K562 (cell line): Measurements from ENCODE around the gene SYVN1. TPM values are rescaled to one million over a fixed set of nuclear protein-coding genes. Genes with fewer than 3 reads are reported as not detected.

Experiments used
- C11orf30 ChIP-seq: fragments of 450-650 bp; IDR thresholded peaks from 2 replicates; pipeline ENCODE4 v1.6.1; 2016; ENCODE audit warnings: low read depth, mild to moderate bottlenecking
- CBX1 ChIP-seq: sonication (generic); IDR thresholded peaks from 2 replicates; pipeline ENCODE4 v1.6.1; 2016; ENCODE audit warnings: antibody characterized with exemption, low read depth, mild to moderate bottlenecking
- CBX8 ChIP-seq: fragments of 200-600 bp; sonication (generic); IDR thresholded peaks from 2 replicates; pipeline ENCODE4 v1.6.1; 2012; ENCODE audit warnings: borderline replicate concordance, mixed run types, low read depth, mild to moderate bottlenecking, moderate library complexity, mixed read lengths, low read length, control low read depth, inconsistent platforms; ENCODE audit not compliant: poor library complexity, severe bottlenecking; ENCODE audit errors: extremely low read depth
- CEBPB ChIP-seq: fragments of 450-650 bp; IDR thresholded peaks from 2 replicates; pipeline ENCODE4 v1.6.1; 2016; ENCODE audit warnings: missing genetic modification characterization, missing compliant biosample characterization
- CHCHD3 ChIP-seq: fragments of 250-450 bp; sonication (Bioruptor Pico); IDR thresholded peaks from 2 replicates; pipeline ENCODE4 v2.1.2; 2022; ENCODE audit warnings: mild to moderate bottlenecking
- CTBP1 ChIP-seq: fragments of 450-650 bp; IDR thresholded peaks from 2 replicates; pipeline ENCODE4 v1.6.1; 2016; ENCODE audit warnings: borderline replicate concordance
- ETV1 ChIP-seq: fragments of 450-650 bp; conservative IDR thresholded peaks from 2 replicates; pipeline ENCODE4 v1.6.1; 2016; ENCODE audit warnings: missing genetic modification characterization, control low read depth, low read depth, missing compliant biosample characterization
- GATAD2A ChIP-seq: fragments of 450-650 bp; IDR thresholded peaks from 2 replicates; pipeline ENCODE4 v1.6.1; 2017
- KDM4B ChIP-seq, 2 experiments: fragments of 450-650 bp in 1 of 2; sonication (generic) in 1 of 2; IDR thresholded peaks; 2 replicates each; pipeline ENCODE4 v1.6.1; 2016 to 2017; ENCODE audit warnings: borderline replicate concordance in 2 of 2, antibody characterized with exemption in 1 of 2, low read depth in 1 of 2, mild to moderate bottlenecking in 1 of 2
- MAFF ChIP-seq: IDR thresholded peaks from 2 replicates; pipeline ENCODE4 v1.6.1; 2012; ENCODE audit warnings: low read length, improper control_type of control experiment
- NFIC ChIP-seq: fragments of 450-650 bp; IDR thresholded peaks from 2 replicates; pipeline ENCODE4 v1.6.1; 2017; ENCODE audit warnings: mild to moderate bottlenecking, inconsistent platforms
- NUFIP1 ChIP-seq: fragments of 450-650 bp; IDR thresholded peaks from 2 replicates; pipeline ENCODE4 v1.6.1; 2018; ENCODE audit not compliant: partially characterized antibody
- PHF21A ChIP-seq: fragments of 450-650 bp; IDR thresholded peaks from 2 replicates; pipeline ENCODE4 v1.6.1; 2017; ENCODE audit warnings: low read depth, borderline replicate concordance
- RBM39 ChIP-seq: fragments of 200-400 bp; formaldehyde crosslinking; optimal IDR thresholded peaks from 2 replicates; pipeline ENCODE3; 2018; ENCODE audit warnings: low read depth, low read length
- SAFB2 ChIP-seq: fragments of 200-400 bp; formaldehyde crosslinking; IDR thresholded peaks from 2 replicates; pipeline ENCODE4 v1.6.1; 2018; ENCODE audit warnings: borderline replicate concordance, low read length, low read depth, moderate library complexity; ENCODE audit not compliant: severe bottlenecking
- ZKSCAN8 ChIP-seq: fragments of 200-800 bp; sonication (Bioruptor generic); IDR thresholded peaks from 2 replicates; pipeline ENCODE4 v1.6.1; 2016; ENCODE audit warnings: missing genetic modification characterization, missing compliant biosample characterization
- ZZZ3 ChIP-seq: fragments of 450-650 bp; IDR thresholded peaks from 2 replicates; pipeline ENCODE4 v1.6.1; 2016; ENCODE audit warnings: antibody characterized with exemption, mild to moderate bottlenecking, moderate library complexity
- polyA plus RNA-seq, 8 experiments: library from polyadenylated mRNA; depleted of rRNA in 4 of 8; stranded (reverse) in 5 of 8; unstranded in 3 of 8; fragments of >200 nt; fragmentation: Nextera tagmentation in 2 of 8; fragmentation: Illumina TruSeq in 1 of 8; extraction: Ambion mirVana in 2 of 8; extraction: Trizol in 1 of 8; gene quantifications; 2 replicates each; pipeline versions ENCODE4 v1.2.1 to v1.2.3, GENCODE V29; 2011 to 2014; ENCODE audit warnings: inconsistent platforms in 1 of 8, missing spikeins in 1 of 8
- total RNA-seq, 7 experiments: library from RNA; depleted of rRNA in 6 of 7; stranded (reverse); fragments of >200 nt in 6 of 7; fragmentation: Illumina TruSeq in 2 of 7; extraction: Trizol in 2 of 7; gene quantifications; 2 replicates each; pipeline versions ENCODE4 v1.2.1 to v1.2.3, GENCODE V29; 2011 to 2021; ENCODE audit warnings: low replicate concordance in 1 of 7
- TF ChIP-seq, protein P1 (sequence below): sonication (generic); formaldehyde crosslinking; IDR thresholded peaks from 2 replicates; pipeline ENCODE4 v1.8.0; 2022; ENCODE audit warnings: mild to moderate bottlenecking, missing genetic modification reagents
- TF ChIP-seq, protein P2 (sequence below): fragments of 450-650 bp; formaldehyde crosslinking; IDR thresholded peaks from 2 replicates; pipeline ENCODE4 v1.4.0; 2020; ENCODE audit warnings: mild to moderate bottlenecking, moderate library complexity
- TF ChIP-seq, protein P3 (sequence below), 2 experiments: fragments of 450-650 bp in 1 of 2; sonication (generic) in 1 of 2; formaldehyde crosslinking; conservative IDR thresholded peaks; 2 replicates each; pipeline versions ENCODE4 v1.4.0 to v1.8.1; 2020 to 2022; ENCODE audit warnings: mild to moderate bottlenecking in 1 of 2, missing genetic modification reagents in 1 of 2
- TF ChIP-seq, protein P4 (sequence below): sonication (generic); formaldehyde crosslinking; IDR thresholded peaks from 2 replicates; pipeline ENCODE4 v1.8.0; 2022; ENCODE audit warnings: missing genetic modification reagents, mild to moderate bottlenecking, borderline replicate concordance

The SYVN1 gene
- total and polyA plus RNA-seq, 9 of the 15 experiments (the other 6 are each of a cell fraction or from before 2014, with no cell fraction given), result 0.41 to 47.4 (median 9.9) TPM

DNA sequence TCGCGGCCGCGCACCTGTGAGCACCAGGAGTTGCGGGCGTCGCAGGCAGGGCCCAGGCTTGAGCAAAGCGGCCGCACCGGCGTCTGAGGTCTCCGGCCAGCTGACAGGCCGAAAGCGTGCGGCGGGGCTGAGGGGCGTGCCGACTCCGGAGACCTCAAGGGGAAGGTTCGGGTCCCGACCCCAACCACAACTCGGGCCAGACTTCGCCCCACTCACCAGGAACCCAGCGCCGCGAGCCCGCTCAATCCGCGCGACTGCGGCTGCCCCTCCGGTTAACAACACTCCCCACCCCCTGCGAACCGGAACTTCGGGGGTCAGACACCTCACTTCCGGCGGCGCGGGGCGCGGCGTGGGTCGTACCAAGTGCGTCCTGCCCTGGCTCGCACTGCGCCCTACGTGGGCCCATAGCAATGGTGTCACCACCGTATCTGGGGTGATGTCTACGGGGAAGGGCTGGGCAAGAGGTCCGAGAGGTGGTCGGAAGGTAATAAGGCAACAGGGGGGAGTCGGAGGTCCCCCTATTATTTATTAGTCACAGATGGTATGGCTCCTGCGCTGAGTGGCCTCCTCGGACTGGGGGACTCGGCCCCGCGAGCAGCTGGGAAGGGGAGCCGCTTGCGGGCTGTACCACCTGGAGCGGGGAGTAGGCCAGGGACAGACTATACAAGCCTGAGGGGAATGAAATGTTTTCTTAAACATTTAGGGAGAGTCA, at the start of gene SYVN1 (continued):
- TF ChIP-seq CBX8 (no peak), CHCHD3 (CRISPR knock-in tag) (no peak), NUFIP1 (peak; percentile 82), MAFF (peak; percentile 30), PHF21A (peak; percentile 73; the same call in 1 of the 2 replicates), RBM39 (no peak), ZKSCAN8 (no peak), ZZZ3 (0 out of 2 replicates have a peak, but pooled peaks have one; percentile 44), CTBP1 (peak; percentile 70), NFIC (peak; percentile 58), KDM4B (IDR thresholded peaks at IDR 0.05; ENCODE audit: borderline replicate concordance in 2 of 2, low read depth in 1 of 2) (peak in 1 of 2 experiments; percentile 91; a peak in 2 of 4 replicates), SAFB2 (no peak), C11orf30 (peak; percentile 81), CBX1 (0 out of 2 replicates have a peak, but pooled peaks have one; percentile 55), GATAD2A (0 out of 2 replicates have a peak, but pooled peaks have one; percentile 58), CEBPB (tag) (no peak), ETV1 (tag) (peak; percentile 89)
- TF ChIP-seq, protein P1, sequence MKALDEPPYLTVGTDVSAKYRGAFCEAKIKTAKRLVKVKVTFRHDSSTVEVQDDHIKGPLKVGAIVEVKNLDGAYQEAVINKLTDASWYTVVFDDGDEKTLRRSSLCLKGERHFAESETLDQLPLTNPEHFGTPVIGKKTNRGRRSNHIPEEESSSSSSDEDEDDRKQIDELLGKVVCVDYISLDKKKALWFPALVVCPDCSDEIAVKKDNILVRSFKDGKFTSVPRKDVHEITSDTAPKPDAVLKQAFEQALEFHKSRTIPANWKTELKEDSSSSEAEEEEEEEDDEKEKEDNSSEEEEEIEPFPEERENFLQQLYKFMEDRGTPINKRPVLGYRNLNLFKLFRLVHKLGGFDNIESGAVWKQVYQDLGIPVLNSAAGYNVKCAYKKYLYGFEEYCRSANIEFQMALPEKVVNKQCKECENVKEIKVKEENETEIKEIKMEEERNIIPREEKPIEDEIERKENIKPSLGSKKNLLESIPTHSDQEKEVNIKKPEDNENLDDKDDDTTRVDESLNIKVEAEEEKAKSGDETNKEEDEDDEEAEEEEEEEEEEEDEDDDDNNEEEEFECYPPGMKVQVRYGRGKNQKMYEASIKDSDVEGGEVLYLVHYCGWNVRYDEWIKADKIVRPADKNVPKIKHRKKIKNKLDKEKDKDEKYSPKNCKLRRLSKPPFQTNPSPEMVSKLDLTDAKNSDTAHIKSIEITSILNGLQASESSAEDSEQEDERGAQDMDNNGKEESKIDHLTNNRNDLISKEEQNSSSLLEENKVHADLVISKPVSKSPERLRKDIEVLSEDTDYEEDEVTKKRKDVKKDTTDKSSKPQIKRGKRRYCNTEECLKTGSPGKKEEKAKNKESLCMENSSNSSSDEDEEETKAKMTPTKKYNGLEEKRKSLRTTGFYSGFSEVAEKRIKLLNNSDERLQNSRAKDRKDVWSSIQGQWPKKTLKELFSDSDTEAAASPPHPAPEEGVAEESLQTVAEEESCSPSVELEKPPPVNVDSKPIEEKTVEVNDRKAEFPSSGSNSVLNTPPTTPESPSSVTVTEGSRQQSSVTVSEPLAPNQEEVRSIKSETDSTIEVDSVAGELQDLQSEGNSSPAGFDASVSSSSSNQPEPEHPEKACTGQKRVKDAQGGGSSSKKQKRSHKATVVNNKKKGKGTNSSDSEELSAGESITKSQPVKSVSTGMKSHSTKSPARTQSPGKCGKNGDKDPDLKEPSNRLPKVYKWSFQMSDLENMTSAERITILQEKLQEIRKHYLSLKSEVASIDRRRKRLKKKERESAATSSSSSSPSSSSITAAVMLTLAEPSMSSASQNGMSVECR, result peak; percentile 97
- TF ChIP-seq, protein P2, sequence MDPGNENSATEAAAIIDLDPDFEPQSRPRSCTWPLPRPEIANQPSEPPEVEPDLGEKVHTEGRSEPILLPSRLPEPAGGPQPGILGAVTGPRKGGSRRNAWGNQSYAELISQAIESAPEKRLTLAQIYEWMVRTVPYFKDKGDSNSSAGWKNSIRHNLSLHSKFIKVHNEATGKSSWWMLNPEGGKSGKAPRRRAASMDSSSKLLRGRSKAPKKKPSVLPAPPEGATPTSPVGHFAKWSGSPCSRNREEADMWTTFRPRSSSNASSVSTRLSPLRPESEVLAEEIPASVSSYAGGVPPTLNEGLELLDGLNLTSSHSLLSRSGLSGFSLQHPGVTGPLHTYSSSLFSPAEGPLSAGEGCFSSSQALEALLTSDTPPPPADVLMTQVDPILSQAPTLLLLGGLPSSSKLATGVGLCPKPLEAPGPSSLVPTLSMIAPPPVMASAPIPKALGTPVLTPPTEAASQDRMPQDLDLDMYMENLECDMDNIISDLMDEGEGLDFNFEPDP, result 0 out of 2 replicates have a peak, but pooled peaks have one; percentile 56
- TF ChIP-seq, protein P3, sequence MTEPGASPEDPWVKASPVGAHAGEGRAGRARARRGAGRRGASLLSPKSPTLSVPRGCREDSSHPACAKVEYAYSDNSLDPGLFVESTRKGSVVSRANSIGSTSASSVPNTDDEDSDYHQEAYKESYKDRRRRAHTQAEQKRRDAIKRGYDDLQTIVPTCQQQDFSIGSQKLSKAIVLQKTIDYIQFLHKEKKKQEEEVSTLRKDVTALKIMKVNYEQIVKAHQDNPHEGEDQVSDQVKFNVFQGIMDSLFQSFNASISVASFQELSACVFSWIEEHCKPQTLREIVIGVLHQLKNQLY (CRISPR knock-in tag; conservative IDR thresholded peaks at IDR 0.05), result no peak
- TF ChIP-seq, protein P4, sequence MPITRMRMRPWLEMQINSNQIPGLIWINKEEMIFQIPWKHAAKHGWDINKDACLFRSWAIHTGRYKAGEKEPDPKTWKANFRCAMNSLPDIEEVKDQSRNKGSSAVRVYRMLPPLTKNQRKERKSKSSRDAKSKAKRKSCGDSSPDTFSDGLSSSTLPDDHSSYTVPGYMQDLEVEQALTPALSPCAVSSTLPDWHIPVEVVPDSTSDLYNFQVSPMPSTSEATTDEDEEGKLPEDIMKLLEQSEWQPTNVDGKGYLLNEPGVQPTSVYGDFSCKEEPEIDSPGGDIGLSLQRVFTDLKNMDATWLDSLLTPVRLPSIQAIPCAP, result 0 out of 2 replicates have a peak, but pooled peaks have one; percentile 54
